Activated gamma-delta T cell treated with anti-CD3 and anti-CD28 coated beads, Interleukin-2, amount 50 U/mL, for 16 hours (primary cell): ENCODE measurements around the gene ISM1.

Experiments
- DNase-seq: peaks from one replicate; pipeline ENCODE4 v3.0.0-alpha.2; 2020; ENCODE audit warnings: low read depth

The ISM1 gene

DNA sequence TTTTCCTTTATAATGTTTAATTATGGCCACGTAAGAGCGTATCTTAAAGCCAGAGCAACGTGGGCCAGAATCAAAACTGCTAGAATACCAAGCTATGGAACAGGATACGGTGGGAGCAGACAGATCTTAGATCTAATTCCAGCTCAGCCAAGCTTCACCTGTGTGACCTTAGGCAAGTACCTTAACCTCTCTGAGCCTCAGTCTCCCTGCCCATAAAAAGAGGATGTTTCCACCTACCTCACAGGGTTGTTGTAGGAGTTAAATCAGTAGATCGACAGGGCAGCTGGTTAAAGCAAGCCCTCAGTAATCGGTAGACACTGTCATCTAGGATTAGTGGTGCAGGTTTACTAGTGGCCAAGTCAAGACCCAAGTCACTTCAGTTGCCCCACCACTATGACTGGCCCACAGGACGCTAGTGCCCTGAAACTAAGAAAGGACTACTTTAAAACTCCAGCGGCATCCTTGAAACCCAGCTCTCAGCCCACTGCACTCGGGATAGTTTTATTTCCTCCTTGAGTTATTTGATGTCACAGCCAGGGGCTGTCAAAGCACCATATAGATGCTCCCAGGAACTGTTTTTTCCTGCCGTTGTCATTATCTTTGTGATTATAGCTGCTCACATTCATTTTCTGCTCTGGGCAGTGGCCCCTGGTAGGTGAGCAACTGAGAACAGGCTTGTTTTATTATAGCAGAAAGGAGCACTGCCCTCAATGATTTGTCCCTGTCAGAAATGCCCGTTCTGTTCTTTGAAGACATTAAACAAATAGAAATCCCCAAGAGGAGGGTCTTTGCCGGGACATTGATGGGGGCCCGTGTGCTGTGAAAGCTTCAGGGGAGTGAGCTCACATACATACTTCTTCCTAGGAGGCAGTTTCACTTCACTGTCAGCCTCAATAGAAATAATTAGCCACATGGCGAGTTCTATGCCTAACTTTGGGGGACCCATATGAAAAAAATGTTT lies 63.1 kb downstream of the ISM1 start:
- no peak for DNase-seq

DNA sequence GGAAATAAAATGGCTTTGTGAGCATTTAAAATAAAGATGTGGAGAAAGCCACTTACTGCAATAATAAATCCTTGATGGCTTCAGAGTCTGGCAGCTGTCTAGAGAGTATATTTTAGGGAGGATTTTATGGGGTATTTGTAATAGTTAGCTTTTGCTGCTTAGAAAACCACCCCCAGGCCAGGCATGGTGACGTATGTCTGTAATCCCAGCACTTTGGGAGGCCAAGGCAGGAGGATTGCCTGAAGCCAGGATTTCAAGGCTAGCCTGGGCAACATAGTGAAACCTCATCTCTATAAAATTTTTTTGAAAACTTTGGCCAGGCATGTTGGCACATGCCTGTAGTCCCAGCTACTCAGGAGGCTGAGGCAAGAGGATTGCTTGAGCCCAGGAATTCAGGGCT lies 63.8 kb downstream of the ISM1 start:
- DNase-seq, result no peak

DNA sequence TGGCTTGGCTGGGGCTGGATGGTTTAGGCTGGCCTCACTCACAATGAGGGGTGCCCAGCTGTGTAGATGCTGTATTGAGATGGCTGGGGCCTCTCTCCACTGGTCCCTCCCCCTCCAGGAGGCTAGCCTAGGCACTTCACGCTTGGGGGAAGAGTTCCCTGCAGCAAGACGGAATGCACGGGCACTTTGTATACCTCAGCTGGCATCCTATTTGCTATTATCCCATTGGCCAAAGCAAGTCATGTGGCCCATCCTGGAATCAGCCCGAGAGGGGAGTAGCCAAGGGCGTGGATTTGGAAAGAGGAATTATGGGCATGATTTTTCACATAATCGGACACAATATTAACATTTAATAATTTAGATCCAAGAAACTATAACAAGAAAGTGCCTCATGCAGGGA lies 64.3 kb downstream of the ISM1 start:
- no peak for DNase-seq

DNA sequence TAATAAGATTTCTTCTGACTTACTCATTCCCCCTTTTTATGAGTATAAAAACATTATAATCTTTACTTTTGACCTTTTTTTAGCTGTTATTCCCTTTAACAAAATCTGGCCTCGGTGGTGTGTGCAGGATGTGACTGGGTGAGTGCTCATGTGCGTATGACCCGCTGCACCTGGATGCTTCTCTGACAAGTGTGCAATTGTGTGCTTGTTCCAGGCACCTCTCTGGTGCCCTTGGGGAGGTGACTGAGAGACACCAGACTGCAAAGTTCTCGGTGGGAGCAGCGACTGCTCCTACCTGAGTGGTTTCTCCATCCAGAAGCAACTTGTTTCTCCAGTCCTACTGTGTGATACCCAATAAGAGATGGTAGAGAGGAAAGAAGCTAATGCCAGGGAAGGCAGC lies 65.0 kb downstream of the ISM1 start:
- no peak for DNase-seq

DNA sequence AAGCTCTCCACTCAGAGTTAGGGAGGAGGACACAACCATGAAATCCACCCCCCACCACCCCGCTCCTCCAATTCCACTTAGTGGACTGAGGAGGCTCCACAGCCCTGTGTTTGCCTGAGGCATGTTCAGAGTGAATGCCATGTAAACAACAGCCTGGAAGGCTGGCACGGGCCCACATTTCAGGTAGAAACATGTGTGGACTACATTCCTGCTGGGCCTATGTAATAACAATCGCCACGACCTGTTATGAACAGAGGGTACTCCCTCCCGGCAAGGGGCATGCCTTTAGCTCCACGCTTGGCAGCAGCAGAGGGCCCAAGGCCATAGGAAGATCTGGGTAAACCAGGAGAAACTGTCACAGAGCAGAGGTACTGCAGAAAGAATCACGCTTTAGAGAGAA lies 65.5 kb downstream of the ISM1 start:
- DNase-seq, result no peak

DNA sequence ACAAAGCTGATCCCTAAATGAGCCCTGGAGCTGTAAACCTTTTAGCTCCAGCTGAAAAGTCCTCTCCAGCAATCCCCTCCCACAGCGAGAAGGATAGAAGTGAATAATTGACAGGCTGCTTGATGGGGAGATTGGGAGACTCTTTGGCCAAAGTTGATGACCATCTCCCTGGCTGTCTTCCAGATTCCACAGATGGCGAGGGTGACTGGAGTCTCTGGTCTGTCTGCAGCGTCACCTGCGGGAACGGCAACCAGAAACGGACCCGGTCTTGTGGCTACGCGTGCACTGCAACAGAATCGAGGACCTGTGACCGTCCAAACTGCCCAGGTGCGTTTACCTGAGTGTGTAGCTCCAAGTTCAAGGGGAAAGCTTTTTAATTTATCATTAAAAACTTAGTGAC lies 67.3 kb downstream of the ISM1 start:
- DNase-seq, result no peak

DNA sequence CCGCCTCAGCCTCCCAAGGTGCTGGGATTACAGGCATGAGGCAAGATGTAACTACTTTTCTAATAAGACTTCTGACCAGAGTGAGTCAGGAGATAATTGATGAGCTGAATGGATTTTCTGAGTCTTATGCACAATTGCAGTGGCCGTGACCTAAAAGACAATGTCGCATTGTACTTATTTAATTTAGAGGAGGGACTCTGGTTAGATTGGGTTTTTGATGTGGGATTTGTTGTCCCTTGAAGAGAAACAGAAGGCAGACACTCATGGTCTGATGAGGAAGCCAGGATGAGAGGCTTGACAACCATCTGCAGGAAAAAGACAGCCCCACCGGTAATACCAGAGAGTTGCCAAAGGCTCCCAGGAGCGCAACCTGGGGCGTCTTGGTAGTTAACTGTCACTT lies 68.0 kb downstream of the ISM1 start:
- no peak for DNase-seq

DNA sequence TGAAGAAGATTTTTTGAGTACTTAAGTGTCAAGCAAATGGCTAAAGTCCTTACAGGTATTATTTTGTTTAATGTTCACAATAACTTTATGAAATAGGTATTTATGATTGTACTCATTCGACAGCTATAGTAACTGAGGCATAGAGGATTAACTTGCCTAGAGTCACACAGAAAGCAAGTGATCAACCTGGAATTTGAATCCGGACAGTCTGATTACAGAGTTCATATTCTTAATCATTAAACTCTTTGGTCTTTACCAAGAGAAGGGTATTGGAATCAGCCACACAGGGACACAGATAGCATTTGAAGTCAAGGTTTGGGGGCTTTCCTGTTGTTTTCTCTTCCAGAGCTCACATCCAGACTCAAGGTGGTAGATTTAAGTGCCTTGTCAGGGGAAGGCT lies 69.7 kb downstream of the ISM1 start:
- no peak for DNase-seq

DNA sequence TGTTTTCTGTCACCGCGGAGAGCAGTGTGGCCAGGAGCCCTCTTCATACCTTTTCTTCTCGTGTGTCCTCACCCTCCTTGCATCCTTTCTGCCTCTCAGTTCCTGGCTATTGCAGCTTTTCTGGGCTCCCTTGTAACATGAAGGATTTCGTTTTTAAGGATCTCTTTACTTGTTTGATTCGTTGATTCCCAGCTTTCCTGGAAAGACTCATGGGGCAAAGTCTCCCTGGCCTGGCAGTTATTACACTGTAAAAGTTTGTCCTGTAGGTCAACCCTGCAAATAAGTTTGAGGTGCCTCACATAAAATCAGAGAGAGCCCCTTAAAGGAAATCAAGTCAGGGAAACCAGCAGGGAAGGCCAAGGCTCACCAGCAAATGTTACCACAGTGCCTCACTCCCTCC lies 70.1 kb downstream of the ISM1 start:
- no peak for DNase-seq

DNA sequence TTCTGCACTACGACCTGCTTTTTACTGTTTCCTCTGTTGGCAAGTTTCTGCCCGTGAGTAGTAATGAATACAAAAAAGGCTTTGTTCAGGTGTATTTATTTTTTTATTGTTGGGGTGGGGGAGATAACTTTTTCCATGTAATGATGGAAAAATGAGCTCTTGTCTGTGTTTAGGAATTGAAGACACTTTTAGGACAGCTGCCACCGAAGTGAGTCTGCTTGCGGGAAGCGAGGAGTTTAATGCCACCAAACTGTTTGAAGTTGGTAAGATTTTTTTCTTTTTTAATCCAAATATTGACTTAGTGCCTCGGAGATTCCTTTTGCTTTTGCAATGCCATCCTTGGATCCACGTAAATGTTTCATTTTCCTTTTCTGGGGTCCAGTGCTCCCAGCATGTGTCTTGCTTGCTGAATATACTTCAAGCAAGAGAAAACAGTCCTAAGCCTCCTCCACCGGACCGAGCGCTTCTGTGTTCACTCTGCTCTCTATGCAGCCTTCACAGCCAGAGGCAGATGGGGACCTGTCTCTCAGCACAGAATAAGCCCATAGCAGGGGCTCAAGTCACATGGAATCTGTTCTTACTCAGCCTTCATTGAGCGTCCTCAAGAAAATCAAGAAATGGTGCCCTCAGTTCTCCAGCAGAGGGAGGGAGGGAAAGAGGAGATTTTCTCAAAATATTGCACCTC lies 71.3 kb downstream of the ISM1 start:
- DNase-seq, result no peak

DNA sequence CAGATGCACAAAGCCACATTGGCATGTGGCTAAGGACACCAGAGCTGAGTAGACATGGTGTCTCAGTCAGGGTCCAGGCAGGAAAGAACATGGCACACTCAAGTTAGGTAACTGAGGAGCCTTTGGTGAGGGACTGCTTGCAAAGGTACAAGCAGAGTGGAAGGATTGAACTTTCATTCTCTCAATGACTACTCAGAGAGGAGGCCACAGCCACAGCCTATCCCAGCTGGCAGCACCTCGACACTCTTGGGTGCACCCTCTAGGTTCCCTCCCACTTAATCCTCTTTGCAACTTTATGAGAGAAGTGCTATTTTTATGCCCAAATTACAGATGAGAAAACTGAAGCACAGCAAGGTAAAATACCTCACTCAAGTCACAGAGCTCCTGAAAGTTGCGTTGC lies 73.4 kb downstream of the ISM1 start:
- DNase-seq, result no peak

DNA sequence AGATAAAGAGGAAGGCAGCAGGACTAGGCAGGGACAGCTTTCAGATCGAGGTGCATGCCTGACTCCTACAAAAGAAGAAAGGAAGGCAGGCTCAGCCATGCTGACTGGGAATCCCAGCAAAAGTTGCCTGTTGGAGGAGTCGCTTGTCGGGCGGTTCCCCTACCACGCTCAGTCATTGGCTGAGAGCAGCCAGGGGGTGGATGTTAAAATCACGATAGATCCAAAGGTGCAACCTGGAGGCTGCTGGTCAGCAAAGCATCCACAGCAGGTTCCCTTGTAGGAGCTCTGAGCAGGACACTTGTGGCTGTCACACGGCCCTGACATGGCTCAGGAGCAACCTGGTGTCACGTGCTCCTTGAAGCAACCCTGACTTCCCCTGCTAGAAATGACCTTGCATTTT lies 74.6 kb downstream of the ISM1 start:
- DNase-seq, result no peak

DNA sequence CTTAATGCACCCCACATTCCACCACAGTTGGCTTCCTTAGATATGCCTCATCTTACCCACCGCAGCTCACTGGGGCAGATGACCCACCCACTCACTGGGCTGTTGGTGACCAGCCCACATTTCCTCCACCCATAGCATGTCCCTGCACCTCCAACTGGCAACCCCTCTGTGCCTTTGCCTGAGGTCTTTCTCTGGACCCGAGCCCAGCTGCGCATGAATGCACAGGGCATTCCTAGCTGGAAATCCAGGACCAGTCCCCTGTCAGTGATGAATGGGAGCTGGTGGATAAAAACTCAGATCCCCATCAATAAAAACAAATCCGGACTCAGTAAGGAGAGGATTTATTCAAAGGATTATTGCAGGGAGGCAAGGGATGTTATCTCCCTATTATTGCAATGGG lies 75.0 kb downstream of the ISM1 start:
- DNase-seq, result no peak

DNA sequence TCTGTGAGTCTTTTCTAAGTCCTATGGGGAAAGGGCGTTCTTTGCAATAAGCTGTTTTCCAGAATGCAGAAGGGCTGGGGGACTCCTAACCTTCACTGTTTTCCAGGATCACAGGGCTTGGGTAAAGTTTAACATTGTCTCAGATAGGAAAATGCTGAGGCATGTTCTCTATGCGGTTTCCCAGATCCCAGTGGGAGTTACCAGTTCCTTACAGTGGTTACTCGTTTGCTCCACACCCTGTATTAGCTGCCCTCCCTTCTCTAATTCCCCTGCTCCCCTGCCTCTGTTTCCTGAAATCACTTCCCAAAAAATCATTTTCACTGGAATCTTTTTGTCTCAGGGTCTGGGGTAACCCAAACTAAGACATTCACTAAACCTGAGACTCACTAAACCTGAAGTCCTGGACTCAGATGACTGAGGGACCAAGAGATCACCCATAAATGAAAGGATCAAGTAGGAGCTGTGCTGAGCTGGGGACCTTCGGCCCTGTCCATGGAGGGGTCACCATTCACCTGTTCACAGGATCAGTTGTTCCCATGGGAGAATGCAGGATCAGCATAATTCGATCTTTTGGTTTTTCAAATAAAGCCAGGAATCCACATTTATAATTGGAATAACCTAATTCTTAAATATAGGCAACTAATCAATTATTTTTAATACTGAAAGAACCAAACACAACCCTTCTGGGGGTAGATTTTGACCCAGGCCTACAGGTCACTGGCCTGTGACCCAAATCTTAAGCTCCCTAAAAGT lies 76.2 kb downstream of the ISM1 start:
- DNase-seq, result no peak

DNA sequence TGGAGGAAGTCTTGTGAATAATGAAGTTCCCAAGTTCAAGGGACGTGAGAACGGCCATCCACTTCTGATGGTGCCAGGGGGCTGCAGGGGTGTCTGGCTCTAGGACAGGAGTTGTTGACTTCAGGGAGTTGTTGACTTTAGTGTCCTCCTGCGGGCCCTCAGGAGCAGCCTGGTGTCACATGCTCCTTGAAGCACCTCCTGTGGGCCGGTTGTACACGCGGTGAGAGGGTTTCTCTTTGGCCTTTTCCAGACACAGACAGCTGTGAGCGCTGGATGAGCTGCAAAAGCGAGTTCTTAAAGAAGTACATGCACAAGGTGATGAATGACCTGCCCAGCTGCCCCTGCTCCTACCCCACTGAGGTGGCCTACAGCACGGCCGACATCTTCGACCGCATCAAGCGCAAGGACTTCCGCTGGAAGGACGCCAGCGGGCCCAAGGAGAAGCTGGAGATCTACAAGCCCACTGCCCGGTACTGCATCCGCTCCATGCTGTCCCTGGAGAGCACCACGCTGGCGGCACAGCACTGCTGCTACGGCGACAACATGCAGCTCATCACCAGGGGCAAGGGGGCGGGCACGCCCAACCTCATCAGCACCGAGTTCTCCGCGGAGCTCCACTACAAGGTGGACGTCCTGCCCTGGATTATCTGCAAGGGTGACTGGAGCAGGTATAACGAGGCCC lies 77.8 kb downstream of the ISM1 start:
- DNase-seq, result no peak

DNA sequence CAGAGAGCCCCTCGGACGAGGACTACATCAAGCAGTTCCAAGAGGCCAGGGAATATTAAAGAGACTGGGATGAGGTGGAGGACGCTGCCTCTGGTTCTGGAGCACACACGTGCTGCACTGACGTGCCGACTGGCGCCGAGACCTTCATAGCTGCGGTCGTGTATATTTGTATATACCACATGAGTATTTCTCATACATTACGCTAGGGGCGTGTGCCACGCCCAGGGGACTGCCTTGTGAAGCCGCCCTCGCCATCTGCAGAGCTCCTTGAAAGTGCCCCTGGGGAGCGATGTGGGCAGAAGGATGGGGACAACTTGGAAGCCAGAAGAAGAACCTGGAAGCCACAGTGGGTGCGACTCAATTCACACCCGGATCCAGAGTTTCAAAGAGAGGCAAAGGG lies 78.3 kb downstream of the ISM1 start:
- DNase-seq, result no peak

DNA sequence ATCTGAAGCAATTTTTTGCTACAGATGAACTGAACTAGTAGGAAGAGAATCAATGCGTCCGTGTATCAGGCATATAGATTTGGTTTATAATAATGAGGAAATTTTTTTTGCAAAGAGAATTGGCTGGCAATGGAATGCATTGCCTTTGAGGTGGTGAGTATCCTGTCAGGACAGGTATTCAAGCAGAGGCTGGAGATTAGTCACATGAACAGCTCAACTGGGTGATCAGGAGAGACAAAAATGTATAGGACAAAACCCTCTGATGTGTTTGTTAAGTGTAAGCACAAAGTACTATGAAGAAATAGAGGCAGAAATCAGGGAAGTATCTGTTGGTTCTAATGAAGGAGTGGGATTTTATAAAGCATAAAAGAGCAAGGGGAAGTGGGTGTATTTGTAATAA lies 80.5 kb downstream of the ISM1 start:
- no peak for DNase-seq

DNA sequence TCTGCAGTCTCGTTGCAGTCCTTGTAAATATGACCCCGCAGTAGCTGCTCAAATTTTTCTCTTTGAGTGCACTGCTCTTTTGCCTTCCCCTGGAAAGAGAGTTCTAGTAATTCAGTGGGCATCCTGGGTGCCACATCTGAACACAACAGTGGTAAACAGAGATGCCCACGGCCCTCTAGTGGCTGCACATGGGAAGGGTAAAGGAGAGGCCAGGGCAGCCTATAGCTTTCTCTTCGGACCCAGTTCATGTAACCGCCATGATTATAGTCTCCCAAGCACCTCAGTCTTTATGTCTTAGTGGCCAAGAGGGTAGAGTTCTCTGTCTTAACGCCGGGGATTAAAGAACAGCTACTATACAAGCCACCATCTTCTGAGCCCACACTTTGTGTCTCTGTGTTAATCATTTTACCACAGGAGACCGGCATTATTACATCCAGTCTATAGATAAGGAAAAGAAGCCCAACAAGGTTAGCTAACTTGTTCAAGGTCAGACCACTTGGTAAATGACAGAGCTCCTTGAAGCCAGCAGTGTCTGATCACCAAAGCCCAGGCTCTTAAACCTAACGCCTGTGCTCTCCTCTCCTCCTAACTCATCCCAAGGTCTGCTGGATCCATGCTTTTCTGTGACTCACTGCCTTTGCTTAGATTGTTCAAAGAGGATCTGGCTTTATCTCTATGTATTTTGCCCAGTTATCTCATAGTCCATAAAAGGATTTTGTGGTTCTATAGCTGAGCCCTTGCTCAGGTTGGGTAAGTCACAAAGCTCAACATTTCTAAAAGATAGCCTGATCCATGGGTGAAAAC lies 81.8 kb downstream of the ISM1 start:
- DNase-seq, result no peak

DNA sequence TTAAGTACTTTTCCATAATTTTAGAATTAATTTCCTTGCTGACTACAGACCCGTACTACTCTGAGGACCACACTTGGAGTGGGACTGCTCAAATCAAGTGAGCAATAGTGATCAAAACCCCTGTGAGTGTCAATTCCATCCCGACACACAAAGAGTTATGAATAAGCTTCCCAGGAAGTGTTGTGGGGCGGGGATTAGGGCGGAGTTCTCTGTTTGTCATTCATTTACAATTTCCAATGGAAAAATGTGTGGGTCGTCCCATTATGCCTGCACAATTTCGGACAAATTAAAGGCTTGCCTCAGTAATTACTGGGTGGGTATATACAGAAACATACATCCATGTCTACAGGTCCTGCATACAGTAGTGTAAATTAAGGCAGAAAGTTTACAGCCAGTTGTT lies 84.2 kb downstream of the ISM1 start:
- no peak for DNase-seq

DNA sequence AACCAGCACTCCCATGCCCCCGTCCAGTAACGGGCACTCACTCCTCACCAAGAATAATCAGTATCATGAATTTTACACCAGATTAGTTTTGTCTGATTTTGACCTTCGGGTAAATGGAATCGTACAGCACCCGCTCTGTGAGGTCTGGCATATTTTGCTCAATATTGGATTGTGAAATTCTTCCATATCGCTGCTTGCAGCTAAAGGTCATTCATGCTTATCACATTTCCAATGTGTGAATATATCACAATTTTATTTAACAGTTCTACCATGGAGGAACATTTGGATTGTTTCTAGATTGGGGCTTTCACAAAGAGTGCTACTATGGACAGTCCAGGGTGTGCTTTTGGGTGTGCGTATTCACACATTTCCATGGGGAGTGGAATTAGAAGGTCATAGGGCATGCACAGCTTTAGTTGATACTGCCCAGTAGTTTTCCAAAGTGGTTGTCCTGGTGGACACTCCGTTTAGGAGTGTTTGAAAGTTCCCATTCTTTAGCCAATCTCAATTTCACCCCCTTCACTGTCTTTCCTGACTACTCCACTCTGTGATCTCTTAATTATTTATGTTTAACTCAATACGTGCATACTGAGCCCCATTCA lies 86.6 kb downstream of the ISM1 start:
- no peak for DNase-seq

DNA sequence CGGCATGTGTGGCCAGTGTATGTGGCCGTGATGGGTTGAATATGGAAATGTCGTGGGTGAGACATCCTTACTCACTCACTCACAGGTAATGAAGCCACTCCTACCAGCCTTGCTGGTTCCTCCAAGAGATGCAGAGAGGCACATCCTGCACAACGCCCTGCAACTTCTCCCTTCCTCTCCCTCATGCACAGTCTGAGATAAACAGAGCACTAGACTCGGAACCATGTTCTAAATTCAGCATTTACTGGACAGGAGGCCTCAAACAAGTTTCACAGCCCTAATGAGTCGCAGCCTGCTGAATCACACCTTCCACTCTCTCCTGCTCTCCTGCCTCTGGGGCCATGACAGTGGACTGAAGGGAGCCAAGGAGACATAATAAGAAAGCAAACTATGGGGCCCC lies 91.2 kb downstream of the ISM1 start:
- no peak for DNase-seq
